HEK293T (cell line): ENCODE measurements around the gene TBX10.
"Not testable (repeated sequence)": the region's sequence is repeated elsewhere in the genome, so short reads cannot be mapped to it uniquely, and the experiment has no call there.

ENCODE experiments used
- BHLHE40 ChIP-seq: fragments of 450-650 bp; IDR thresholded peaks from 2 replicates; pipeline ENCODE4 v1.6.1; 2016; ENCODE audit warnings: mild to moderate bottlenecking, moderate library complexity, borderline replicate concordance
- CTBP1 ChIP-seq: fragments of 450-650 bp; IDR thresholded peaks from 2 replicates; pipeline ENCODE4 v1.6.1; 2016; ENCODE audit warnings: borderline replicate concordance
- ELF4 ChIP-seq: fragments of 450-650 bp; IDR thresholded peaks from 2 replicates; pipeline ENCODE4 v1.6.1; 2017; ENCODE audit warnings: antibody characterized with exemption
- FOXA1 ChIP-seq: fragments of 450-650 bp; IDR thresholded peaks from 2 replicates; pipeline ENCODE4 v1.6.1; 2016; ENCODE audit warnings: mild to moderate bottlenecking
- FOXK2 ChIP-seq: fragments of 450-650 bp; IDR thresholded peaks from 2 replicates; pipeline ENCODE4 v1.6.1; 2016; ENCODE audit warnings: mild to moderate bottlenecking
- FOXM1 ChIP-seq: fragments of 450-650 bp; IDR thresholded peaks from 2 replicates; pipeline ENCODE4 v1.6.1; 2017; ENCODE audit warnings: mild to moderate bottlenecking, borderline replicate concordance
- HDGF ChIP-seq: fragments of 450-650 bp; IDR thresholded peaks from 2 replicates; pipeline ENCODE4 v1.6.1; 2017; ENCODE audit warnings: antibody characterized with exemption, borderline replicate concordance
- LEF1 ChIP-seq: fragments of 450-650 bp; IDR thresholded peaks from 2 replicates; pipeline ENCODE4 v1.6.1; 2017; ENCODE audit warnings: mild to moderate bottlenecking, borderline replicate concordance
- SP1 ChIP-seq: fragments of 450-650 bp; IDR thresholded peaks from 2 replicates; pipeline ENCODE4 v1.6.1; 2017
- SUZ12 ChIP-seq: fragments of 450-650 bp; IDR thresholded peaks from 2 replicates; pipeline ENCODE4 v1.6.1; 2016; ENCODE audit warnings: mild to moderate bottlenecking
- ZNF384 ChIP-seq: fragments of 450-650 bp; IDR thresholded peaks from 2 replicates; pipeline ENCODE4 v1.6.1; 2016

GRCh38 chr11:67637441-67637840, 2.1 kb downstream of the TBX10 start:
- not testable (repeated sequence) for TF ChIP-seq FOXM1, HDGF, ZNF384, FOXK2, LEF1, FOXA1, CTBP1, SP1, SUZ12, ELF4, BHLHE40
